HG03575 (cell line): ENCODE measurements around the gene CRTAP.
"Not testable (repeated sequence)": the region's sequence is repeated elsewhere in the genome, so short reads cannot be mapped to it uniquely, and the experiment has no call there.

Experiments used
- ATAC-seq: cut with Tn5 transposase; IDR thresholded peaks from one replicate; pipeline ENCODE4 v1.9.1; 2021; ENCODE audit not compliant: unreplicated experiment, insufficient number of reproducible peaks, low FRiP score; ENCODE audit errors: extremely low read depth

Gene CRTAP

GRCh38 chr3:33131331-33132018 lies 17.7 kb downstream of the CRTAP start:
- ATAC-seq: no peak

DNA sequence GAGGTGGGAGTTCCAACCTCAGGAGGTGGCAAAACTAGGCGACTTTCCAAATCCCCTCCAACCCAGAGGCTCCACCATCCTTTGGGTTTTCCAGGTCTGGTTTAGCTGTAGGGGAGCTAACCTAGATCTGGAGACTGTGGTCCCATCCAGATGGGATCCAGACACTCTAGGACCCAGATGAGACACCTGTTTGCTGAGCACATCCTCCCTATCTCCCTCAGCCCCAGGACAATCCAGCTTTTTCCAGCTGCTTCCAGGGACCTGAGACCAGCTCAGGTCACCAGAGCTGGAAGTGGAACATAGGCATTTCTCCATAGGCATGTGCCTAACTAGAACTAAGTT lies 18.2 kb downstream of the CRTAP start:
- ATAC-seq: no peak

GRCh38 chr3:33134026-33134625 lies 20.3 kb downstream of the CRTAP start:
- no peak for ATAC-seq

DNA sequence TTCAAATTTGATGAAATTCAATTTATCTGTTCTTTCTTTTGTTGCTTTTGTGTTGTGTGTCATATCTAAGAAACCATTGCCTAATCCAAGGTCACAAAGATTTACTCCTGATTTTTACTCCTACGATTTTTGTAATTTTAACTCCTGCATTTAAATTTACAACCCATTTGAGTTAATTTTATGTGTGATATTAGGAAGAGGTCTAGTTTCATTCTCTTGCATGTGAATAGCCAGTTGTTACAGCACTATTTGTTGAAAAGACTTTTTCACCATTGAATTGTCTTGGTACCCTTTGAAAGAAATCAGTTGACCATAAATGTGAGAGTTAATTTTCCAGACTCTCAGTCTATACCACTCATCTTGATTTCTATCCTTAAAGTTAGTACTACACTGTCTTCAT lies 23.9 kb downstream of the CRTAP start:
- no peak for ATAC-seq

DNA sequence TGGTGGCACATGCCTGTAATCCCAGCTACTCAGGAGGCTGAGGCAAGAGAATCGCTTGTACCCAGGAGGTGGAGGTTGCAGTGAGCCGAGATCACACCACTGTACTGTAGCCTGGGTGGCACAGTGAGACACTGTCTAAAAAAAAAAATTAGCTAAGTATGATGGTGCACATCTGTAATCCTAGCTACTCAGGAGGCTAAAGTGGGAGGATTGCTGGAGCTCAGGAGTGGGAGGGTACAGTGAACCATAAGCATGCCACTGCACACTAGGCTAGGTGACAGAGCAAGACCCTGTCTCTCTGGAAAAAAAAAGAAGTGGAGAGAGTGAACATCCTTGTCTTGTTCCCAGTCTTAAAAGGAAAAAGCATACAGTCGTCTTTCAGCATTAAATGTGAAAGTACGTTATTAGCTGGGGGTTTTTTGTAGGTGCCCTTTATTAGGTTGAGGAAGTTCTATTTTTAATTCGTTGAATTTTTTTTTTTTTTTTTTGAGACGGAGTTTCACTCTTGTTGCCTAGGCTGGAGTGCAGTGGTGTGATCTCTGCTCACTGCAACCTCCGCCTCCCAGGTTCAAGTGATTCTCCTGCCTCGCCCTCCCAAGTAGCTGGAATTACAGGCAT lies 25.3 kb downstream of the CRTAP start:
- ATAC-seq: peak; percentile 49

GRCh38 chr3:33139996-33140395 lies 26.2 kb downstream of the CRTAP start:
- no peak for ATAC-seq

GRCh38 chr3:33141006-33141405 lies 27.2 kb downstream of the CRTAP start:
- no peak for ATAC-seq

GRCh38 chr3:33144433-33144832 lies 30.6 kb downstream of the CRTAP start:
- ATAC-seq: no peak

DNA sequence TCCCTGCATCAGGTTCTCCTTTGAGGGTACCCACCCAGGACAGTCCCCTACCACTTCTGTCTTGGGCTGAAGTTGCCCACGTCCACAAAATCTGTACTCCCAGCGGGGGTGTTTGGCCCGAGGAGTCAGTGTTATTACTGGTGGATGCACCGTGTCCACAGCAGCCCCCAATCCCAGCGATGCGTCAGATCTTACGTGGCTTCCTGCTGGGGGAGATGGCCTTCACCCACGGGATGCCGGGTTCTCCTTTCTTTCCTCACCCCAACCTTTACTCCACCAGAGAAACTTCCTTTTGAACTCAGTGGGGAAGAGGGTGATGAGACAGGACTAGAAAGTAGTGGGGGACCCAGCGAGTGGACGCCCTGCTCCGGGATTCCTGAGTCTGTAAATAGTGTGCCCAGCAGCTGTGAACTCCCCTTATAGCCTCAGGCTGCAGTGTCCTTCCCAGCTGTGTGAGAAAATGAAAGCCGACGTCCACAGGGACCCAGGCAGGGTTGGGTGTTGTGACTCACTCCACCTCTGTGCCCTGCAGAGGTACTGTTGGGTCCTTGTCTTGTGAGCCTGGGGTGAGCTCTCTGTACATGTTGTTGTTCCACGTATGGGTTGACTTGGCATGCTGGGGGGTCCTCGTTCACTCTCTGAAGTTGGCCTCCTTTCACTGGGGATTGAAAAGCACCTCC lies 31.5 kb downstream of the CRTAP start:
- no peak for ATAC-seq

DNA sequence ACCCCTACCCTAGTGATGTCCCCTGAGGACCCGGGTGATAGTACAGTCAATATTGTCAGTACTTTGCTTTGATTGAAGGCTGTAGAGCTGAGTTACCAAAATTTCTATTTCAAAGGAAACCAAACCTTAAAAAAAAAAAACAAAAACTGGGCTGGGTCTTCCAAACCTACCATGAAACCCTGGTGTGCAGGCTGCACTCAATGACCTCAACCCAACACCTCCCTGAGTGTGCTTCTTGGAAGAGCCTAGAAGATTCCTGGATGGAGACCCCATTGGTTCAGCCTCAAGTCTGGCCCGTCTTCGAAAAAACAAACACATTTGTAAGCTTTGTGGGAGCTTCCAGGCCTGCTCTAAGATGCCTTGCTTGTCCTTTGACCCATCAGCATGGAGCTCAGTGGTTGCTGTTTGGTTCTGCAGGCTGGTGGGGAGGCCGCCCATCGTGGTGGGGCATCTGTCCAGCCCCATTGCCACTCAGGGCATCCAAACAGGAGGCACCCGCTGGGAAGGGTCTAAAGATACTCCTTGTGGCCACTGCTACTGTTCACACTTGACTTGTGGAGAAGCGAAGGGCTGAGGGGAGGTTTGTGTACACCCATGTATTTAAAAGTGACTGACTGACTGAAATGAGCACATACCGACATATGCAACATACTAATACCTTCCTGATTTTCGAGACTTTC lies 32.2 kb downstream of the CRTAP start:
- ATAC-seq: no peak

GRCh38 chr3:33146791-33147445 lies 33.1 kb downstream of the CRTAP start:
- ATAC-seq: no peak

GRCh38 chr3:33149342-33149741 lies 35.5 kb downstream of the CRTAP start:
- no peak for ATAC-seq

GRCh38 chr3:33152363-33153360 lies 38.8 kb downstream of the CRTAP start:
- ATAC-seq: no peak

GRCh38 chr3:33153782-33154181 lies 40.0 kb downstream of the CRTAP start:
- ATAC-seq: no peak

DNA sequence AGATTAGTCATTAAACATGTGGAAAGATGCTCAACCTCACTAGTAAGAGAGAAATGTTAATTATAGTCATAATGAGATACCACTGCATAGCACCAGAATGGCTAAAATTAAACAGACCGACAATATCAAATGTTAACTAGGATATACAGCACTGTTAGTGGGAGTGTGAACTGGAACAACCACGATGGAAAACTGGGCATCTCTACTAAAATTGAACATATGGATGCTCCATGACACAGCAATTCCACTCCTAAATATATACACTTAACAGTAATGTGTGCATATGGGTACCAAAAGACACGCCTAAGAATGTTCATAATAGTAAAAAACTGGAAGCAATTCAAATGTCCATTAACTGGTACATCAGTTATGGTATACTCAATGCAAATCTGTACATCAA lies 41.5 kb downstream of the CRTAP start:
- ATAC-seq: no peak

GRCh38 chr3:33159234-33159633 lies 45.4 kb downstream of the CRTAP start:
- ATAC-seq: no peak

DNA sequence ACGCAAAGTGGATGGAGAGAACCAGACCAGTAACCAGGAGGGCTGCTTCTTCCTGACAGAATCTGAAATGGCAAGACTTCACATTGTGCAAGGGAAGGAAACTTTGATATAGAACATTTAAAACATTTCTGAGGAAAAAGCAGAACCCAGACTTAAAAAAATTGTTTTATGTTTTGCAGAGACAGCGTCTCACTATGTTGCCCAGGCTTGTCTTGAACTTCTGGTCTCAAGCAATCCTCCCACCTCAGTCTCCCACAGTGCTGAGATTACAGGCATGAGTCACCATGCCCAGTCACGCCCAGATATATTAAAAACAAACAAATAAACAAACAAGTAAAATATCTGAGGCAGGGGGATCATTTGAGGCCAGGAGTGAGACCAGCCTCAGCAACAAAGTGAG lies 46.2 kb downstream of the CRTAP start:
- no peak for ATAC-seq

DNA sequence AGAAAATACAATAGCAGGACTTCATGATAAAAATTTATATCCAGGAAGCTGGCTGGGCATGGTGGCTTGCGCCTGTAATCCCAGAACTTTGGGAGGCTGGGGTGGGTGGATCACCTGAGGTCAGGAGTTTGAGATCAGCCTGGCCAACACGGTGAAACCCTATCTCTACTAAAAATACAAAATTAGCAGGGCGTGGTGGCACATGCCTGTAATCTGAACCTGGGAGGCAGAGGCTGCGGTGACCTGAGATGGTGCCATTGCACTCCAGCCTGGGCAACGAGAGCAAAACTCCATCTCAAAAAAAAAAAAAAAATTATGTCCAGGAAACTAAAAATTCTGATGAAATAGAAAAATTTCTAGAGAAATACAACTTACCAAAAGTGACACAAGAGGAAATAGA lies 48.8 kb downstream of the CRTAP start:
- ATAC-seq: not testable (repeated sequence)
